Skeletal muscle satellite cell (primary cell): ENCODE results near the gene ADAM15. TPM values are rescaled to one million over a fixed set of nuclear protein-coding genes. Genes with fewer than 3 reads are reported as not detected.

Experiments used
- H3K27me3 ChIP-seq: 2 replicates; pipeline ENCODE4 v1.7.0; 2013; ENCODE audit warnings: low read length; ENCODE audit not compliant: control insufficient read depth, insufficient read depth
- H3K36me3 ChIP-seq: 2 replicates; pipeline ENCODE4 v1.7.0; 2013; ENCODE audit warnings: mild to moderate bottlenecking, control low read depth, low read length; ENCODE audit not compliant: insufficient read depth
- H3K4me1 ChIP-seq: 2 replicates; pipeline ENCODE4 v1.7.0; 2013; ENCODE audit warnings: low read length; ENCODE audit not compliant: control insufficient read depth, insufficient read depth
- H3K4me2 ChIP-seq: 2 replicates; pipeline ENCODE4 v1.7.0; 2013; ENCODE audit warnings: mild to moderate bottlenecking, low read length
- H3K4me3 ChIP-seq: 2 replicates; pipeline ENCODE4 v1.7.0; 2013; ENCODE audit warnings: low read length
- H3K9ac ChIP-seq: 2 replicates; pipeline ENCODE4 v1.7.0; 2013; ENCODE audit warnings: mild to moderate bottlenecking, low read depth, low read length, moderate library complexity
- H3K9me3 ChIP-seq: replicated peaks from 2 replicates; pipeline ENCODE4 v1.7.0; 2013; ENCODE audit warnings: mild to moderate bottlenecking, control low read depth, low read length
- total RNA-seq: library from RNA; depleted of rRNA; stranded (reverse); fragments of >200 nt; gene quantifications from 2 replicates; pipeline ENCODE4 v1.2.3, GENCODE V29; 2012; rRNA removed

ADAM15 gene, protein sequence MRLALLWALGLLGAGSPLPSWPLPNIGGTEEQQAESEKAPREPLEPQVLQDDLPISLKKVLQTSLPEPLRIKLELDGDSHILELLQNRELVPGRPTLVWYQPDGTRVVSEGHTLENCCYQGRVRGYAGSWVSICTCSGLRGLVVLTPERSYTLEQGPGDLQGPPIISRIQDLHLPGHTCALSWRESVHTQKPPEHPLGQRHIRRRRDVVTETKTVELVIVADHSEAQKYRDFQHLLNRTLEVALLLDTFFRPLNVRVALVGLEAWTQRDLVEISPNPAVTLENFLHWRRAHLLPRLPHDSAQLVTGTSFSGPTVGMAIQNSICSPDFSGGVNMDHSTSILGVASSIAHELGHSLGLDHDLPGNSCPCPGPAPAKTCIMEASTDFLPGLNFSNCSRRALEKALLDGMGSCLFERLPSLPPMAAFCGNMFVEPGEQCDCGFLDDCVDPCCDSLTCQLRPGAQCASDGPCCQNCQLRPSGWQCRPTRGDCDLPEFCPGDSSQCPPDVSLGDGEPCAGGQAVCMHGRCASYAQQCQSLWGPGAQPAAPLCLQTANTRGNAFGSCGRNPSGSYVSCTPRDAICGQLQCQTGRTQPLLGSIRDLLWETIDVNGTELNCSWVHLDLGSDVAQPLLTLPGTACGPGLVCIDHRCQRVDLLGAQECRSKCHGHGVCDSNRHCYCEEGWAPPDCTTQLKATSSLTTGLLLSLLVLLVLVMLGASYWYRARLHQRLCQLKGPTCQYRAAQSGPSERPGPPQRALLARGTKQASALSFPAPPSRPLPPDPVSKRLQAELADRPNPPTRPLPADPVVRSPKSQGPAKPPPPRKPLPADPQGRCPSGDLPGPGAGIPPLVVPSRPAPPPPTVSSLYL
- 78.9 and 80.1 TPM in 2 replicates for total RNA-seq

DNA sequence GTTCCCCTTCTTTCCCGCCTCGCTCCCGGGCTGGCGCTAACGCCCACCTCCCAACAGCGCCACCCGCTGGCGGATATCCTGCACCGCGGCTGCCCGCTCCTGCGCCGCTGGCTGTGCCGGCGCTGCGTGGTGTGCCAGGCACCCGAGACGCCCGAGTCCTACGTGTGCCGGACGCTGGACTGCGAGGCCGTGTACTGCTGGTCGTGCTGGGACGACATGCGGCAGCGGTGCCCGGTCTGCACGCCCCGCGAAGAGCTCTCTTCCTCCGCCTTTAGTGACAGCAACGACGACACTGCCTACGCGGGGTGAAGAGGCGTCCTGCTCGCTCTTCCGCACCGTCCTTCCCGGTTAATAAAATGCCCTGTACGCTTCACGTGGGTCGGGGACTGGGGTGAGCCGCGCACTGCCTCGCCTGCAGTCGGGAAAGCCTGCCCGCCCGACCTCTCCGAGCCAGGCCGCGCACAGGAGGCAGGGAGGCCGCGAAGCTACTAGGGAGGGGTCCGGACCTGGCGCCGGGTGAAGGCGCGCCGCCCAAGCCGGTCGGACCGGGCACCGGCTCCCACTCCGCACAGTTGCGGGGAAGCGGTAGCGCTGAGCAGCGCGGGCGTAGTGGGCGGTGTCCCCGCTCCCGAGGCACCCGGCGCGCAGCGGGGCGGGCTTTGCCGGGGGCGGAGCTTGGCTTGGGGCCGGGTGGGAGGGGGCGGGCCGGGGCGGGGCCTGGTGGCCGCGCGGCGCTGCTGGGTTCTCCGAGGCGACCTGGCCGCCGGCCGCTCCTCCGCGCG lies at the start of gene ADAM15:
TSS of gene ADAM15 (plus strand) at position 757 of the 782 bp plus-strand sequence. CDS start 71 bp downstream, outside the sequence.
- peak within 1 kb of the TSS; percentile 84 for H3K4me3 ChIP-seq
- no peaks in the 10 kb centered on the region for H3K9me3 ChIP-seq
- peak within 1 kb of the TSS; percentile 84 for H3K9ac ChIP-seq
- H3K4me2 ChIP-seq: peak within 1 kb of the TSS; percentile 97
- peaks cover 17% of the 10 kb centered on the region for H3K36me3 ChIP-seq
- H3K4me1 ChIP-seq: peaks cover 27% of the 10 kb centered on the region
- H3K27me3 ChIP-seq: no peaks in the 10 kb centered on the region

GRCh38 chr1:155001425-155001674 lies 49.8 kb upstream of the ADAM15 start:
- Histone ChIP-seq H3K4me1 (peaks cover 36% of the 10 kb centered on the region), H3K27me3 (no peaks in the 10 kb centered on the region), H3K4me3 (peak overlapping the region; percentile 75), H3K9me3 (no peaks in the 10 kb centered on the region), H3K9ac (peak overlapping the region; percentile 76), H3K36me3 (peaks cover 7% of the 10 kb centered on the region), H3K4me2 (peak overlapping the region; percentile 95)

- Histone ChIP-seq H3K4me2 (peak overlapping the region; percentile 95), H3K4me3 (peak overlapping the region; percentile 85), H3K4me1 (peaks cover 41% of the 10 kb centered on the region)
Measured at GRCh38 chr1:155001675-155002463, 49.2 kb upstream of the ADAM15 start.

GRCh38 chr1:155002464-155003226 lies 48.5 kb upstream of the ADAM15 start, which contains the start of gene ZBTB7B:
TSS of gene ZBTB7B (plus strand) at chr1:155002802. CDS start at chr1:155014661, 11,859 bp downstream.
- peaks cover 49% of the 10 kb centered on the region for H3K4me1 ChIP-seq

More at GRCh38 chr1:155001675-155002463, 49.2 kb upstream of the ADAM15 start:
- no peaks in the 10 kb centered on the region for H3K9me3 ChIP-seq
- no peaks in the 10 kb centered on the region for H3K27me3 ChIP-seq
- peak overlapping the region; percentile 76 for H3K9ac ChIP-seq
- peaks cover 11% of the 10 kb centered on the region for H3K36me3 ChIP-seq

GRCh38 chr1:155003227-155003765 lies 47.8 kb upstream of the ADAM15 start:
- Histone ChIP-seq H3K9ac (peak overlapping the region; percentile 85), H3K4me3 (peak overlapping the region; percentile 90), H3K9me3 (no peaks in the 10 kb centered on the region), H3K27me3 (no peaks in the 10 kb centered on the region), H3K36me3 (peaks cover 15% of the 10 kb centered on the region), H3K4me1 (peaks cover 56% of the 10 kb centered on the region), H3K4me2 (peak overlapping the region; percentile 95)

More at GRCh38 chr1:155002464-155003226, 48.5 kb upstream of the ADAM15 start, which contains the start of gene ZBTB7B:
- peak within 1 kb of the TSS; percentile 90 for H3K4me3 ChIP-seq
- H3K4me2 ChIP-seq: peak within 1 kb of the TSS; percentile 95
- H3K9me3 ChIP-seq: no peaks in the 10 kb centered on the region
- H3K27me3 ChIP-seq: no peaks in the 10 kb centered on the region
- peak within 1 kb of the TSS; percentile 85 for H3K9ac ChIP-seq
- peaks cover 15% of the 10 kb centered on the region for H3K36me3 ChIP-seq

DNA sequence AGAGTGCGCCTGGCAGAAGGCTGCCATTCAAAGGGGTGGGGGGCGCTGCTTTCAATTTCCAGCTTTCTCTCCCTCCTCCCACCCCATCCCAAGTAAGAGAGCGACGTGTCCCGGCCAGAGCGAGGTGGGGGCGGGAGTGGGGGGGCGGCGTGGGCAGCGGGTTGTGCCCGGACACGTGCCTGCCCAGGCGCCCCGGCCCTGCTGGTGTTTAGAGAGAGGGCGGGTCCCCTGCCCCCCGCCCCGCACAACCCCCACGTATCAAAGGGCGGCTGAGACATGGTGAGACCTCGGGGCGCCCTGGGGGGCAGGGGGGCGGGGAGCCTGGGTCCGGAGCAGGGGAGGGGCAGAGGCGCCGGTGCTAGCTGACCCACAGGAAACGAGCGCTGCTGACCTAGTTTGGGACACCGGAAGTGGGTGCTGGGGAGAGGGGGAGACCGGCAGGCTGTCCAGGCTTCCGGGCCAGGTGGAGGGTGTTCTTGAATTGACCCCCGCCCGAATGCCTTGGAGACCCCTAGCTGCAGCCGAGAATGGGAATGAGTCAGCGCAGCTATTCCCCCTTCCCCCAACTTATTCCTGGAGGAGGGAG lies 47.3 kb upstream of the ADAM15 start:
- Histone ChIP-seq H3K9me3 (no peaks in the 10 kb centered on the region), H3K9ac (peak overlapping the region; percentile 85), H3K27me3 (no peaks in the 10 kb centered on the region), H3K36me3 (peaks cover 15% of the 10 kb centered on the region), H3K4me2 (peak overlapping the region; percentile 95), H3K4me1 (peaks cover 58% of the 10 kb centered on the region), H3K4me3 (peak overlapping the region; percentile 90)

DNA sequence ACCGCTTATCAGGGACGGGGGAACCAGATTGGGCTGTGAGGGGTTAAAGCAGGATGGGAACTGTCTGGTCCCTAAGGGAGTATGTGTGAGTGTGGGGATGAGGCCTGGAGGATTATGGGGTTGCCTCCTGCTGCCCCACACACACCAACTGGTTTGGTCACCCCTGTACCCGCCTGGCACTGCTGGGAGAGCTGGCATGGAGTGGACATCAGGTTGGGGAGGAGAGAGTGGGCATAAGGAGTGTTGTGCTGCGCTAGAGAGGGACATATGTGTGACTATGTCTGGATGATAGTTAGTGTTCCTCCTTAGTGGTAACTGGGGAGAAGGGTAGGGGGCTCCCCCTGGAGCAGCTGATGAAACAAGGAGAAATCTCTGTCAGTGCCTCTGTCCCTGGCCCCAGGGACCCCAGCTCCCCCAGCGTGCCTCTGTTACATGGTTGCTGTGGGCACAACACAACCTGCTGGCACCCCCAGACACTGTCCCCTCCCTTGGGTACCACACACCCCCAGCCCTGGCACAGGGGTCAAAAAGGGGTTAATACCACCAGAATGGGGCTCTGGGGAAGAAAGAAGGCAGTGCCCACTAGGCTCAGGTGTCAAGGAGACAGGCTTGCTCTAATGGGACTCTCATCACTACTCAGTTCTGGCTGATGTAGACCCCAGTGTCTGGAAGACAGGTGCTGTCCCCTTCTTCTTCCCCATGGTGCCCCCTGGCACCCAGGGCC lies 46.6 kb upstream of the ADAM15 start:
- H3K4me3 ChIP-seq: peak overlapping the region; percentile 90
- no peaks in the 10 kb centered on the region for H3K27me3 ChIP-seq
- H3K4me1 ChIP-seq: peaks cover 58% of the 10 kb centered on the region
- H3K36me3 ChIP-seq: peaks cover 15% of the 10 kb centered on the region
- peak overlapping the region; percentile 85 for H3K9ac ChIP-seq
- peak overlapping the region; percentile 95 for H3K4me2 ChIP-seq
- H3K9me3 ChIP-seq: no peaks in the 10 kb centered on the region

GRCh38 chr1:155005076-155006011 lies 45.8 kb upstream of the ADAM15 start:
- Histone ChIP-seq H3K4me2 (peak overlapping the region; percentile 95), H3K4me3 (peak overlapping the region; percentile 90), H3K9ac (peak overlapping the region; percentile 85), H3K4me1 (peaks cover 51% of the 10 kb centered on the region), H3K27me3 (no peaks in the 10 kb centered on the region), H3K36me3 (peaks cover 21% of the 10 kb centered on the region), H3K9me3 (no peaks in the 10 kb centered on the region)
